ENCODE data around the gene SLC34A1.

DNA sequence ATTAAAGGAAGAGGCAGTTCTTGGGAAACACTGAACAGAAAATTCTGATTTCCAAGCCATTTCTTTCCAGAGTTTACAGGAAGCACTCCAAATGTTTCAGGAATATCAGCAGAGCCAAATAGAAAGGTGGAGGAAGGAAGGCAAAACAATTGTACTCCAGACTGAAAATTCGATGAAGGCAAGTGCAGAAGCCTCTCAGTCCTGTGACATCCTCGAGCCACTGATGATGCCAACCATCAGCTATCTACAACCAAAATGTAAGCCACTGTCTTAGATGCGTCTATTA is 34.9 kb upstream of the SLC34A1 start:
- TF ChIP-seq POLR2AphosphoS5 (IDR thresholded peaks at IDR 0.05; ENCODE audit: borderline replicate concordance, low read depth, low read length), result no peak
- no peak for TF ChIP-seq EZH2 (IDR thresholded peaks at IDR 0.05)
